ENCODE results near the gene WWOX.

GRCh38 chr16:79026117-79026516 lies 926.7 kb downstream of the WWOX start:
- no peak for TF ChIP-seq CTCF (IDR thresholded peaks at IDR 0.05; ENCODE audit: borderline replicate concordance, extremely low read depth, low read length, poor library complexity, severe bottlenecking)
- no peak for TF ChIP-seq EZH2 (IDR thresholded peaks at IDR 0.05; ENCODE audit: borderline replicate concordance, low read depth, low read length, severe bottlenecking)
